H9 (cell line): ENCODE results near the gene ASPHD1. TPM values are rescaled to one million over a fixed set of nuclear protein-coding genes. Genes with fewer than 3 reads are reported as not detected.

Experiments used
- DNase-seq: peaks from one replicate; pipeline ENCODE4 v3.0.0-alpha.2; 2017
- H2AFZ ChIP-seq: one replicate; pipeline ENCODE4 v1.6.1; 2013; ENCODE audit warnings: mild to moderate bottlenecking, low read length, control low read depth, moderate library complexity
- H2AK5ac ChIP-seq: 2 replicates; pipeline ENCODE4 v1.6.1; 2013; ENCODE audit warnings: low read length, control low read depth, mixed read lengths; ENCODE audit not compliant: insufficient read length
- H2BK120ac ChIP-seq: one replicate; pipeline ENCODE4 v1.6.1; 2013; ENCODE audit warnings: low read depth, mild to moderate bottlenecking, low read length, control low read depth, inconsistent platforms; ENCODE audit not compliant: poor library complexity, severe bottlenecking
- H2BK12ac ChIP-seq: 2 replicates; pipeline ENCODE4 v1.6.1; 2013; ENCODE audit warnings: low read length, control low read depth, mixed read lengths, low read depth; ENCODE audit not compliant: insufficient read length
- H2BK15ac ChIP-seq: 2 replicates; pipeline ENCODE4 v1.6.1; 2013; ENCODE audit warnings: low read depth, low read length, control low read depth
- H2BK20ac ChIP-seq: one replicate; pipeline ENCODE4 v1.6.1; 2013; ENCODE audit warnings: low read depth, mild to moderate bottlenecking, low read length, control low read depth, inconsistent platforms; ENCODE audit not compliant: poor library complexity, severe bottlenecking
- H2BK5ac ChIP-seq: 2 replicates; pipeline ENCODE4 v1.6.1; 2013; ENCODE audit warnings: low read length, control low read depth, mixed read lengths; ENCODE audit not compliant: insufficient read length
- H3K14ac ChIP-seq: 2 replicates; pipeline ENCODE4 v1.6.1; 2013; ENCODE audit warnings: low read length, control low read depth; ENCODE audit not compliant: insufficient read depth
- H3K18ac ChIP-seq: 2 replicates; pipeline ENCODE4 v1.6.1; 2013; ENCODE audit warnings: low read depth, mild to moderate bottlenecking, mixed read lengths, low read length, control low read depth; ENCODE audit not compliant: insufficient read length
- H3K23ac ChIP-seq: 2 replicates; pipeline ENCODE4 v1.6.1; 2013; ENCODE audit warnings: low read length, control low read depth, mixed read lengths, low read depth; ENCODE audit not compliant: insufficient read length
- H3K23me2 ChIP-seq: 2 replicates; pipeline ENCODE4 v1.6.1; 2013; ENCODE audit warnings: low read depth, mild to moderate bottlenecking, mixed read lengths, low read length, control low read depth; ENCODE audit not compliant: insufficient read length, poor library complexity, severe bottlenecking
- H3K27ac ChIP-seq: 2 replicates; pipeline ENCODE4 v1.5.1; 2013; ENCODE audit warnings: low read length, control low read depth, mixed read lengths, low read depth; ENCODE audit not compliant: insufficient read length
- H3K27me3 ChIP-seq: 2 replicates; pipeline ENCODE4 v1.6.1; 2013; ENCODE audit warnings: low read length, control low read depth, inconsistent platforms; ENCODE audit not compliant: insufficient read depth
- H3K4ac ChIP-seq: 2 replicates; pipeline ENCODE4 v1.6.1; 2013; ENCODE audit warnings: low read depth, mild to moderate bottlenecking, control low read depth, inconsistent platforms, low read length, moderate library complexity
- H3K4me1 ChIP-seq: 2 replicates; pipeline ENCODE4 v1.6.1; 2013; ENCODE audit warnings: low read length, control low read depth, inconsistent platforms; ENCODE audit not compliant: insufficient read depth
- H3K4me2 ChIP-seq: 2 replicates; pipeline ENCODE4 v1.6.1; 2013; ENCODE audit warnings: low read length, control low read depth, mixed read lengths; ENCODE audit not compliant: insufficient read length, insufficient read depth
- H3K56ac ChIP-seq: 2 replicates; pipeline ENCODE4 v1.6.1; 2013; ENCODE audit warnings: low read depth, mild to moderate bottlenecking, mixed read lengths, low read length, control low read depth; ENCODE audit not compliant: insufficient read length
- H3K79me1 ChIP-seq: 2 replicates; pipeline ENCODE4 v1.6.1; 2013; ENCODE audit warnings: low read depth, mild to moderate bottlenecking, moderate library complexity, low read length, control low read depth, inconsistent platforms; ENCODE audit not compliant: insufficient read depth, poor library complexity, severe bottlenecking
- H3K79me2 ChIP-seq: 2 replicates; pipeline ENCODE4 v1.6.1; 2013; ENCODE audit warnings: low read length, control low read depth, inconsistent platforms; ENCODE audit not compliant: insufficient read depth
- H3K9ac ChIP-seq: 2 replicates; pipeline ENCODE4 v1.6.1; 2013; ENCODE audit warnings: low read length, control low read depth, mixed read lengths; ENCODE audit not compliant: insufficient read length; ENCODE audit errors: extremely low read depth
- H3K9me3 ChIP-seq: one replicate; pipeline ENCODE4 v1.6.1; 2013; ENCODE audit warnings: low read depth, low read length, inconsistent platforms; ENCODE audit not compliant: control insufficient read depth
- H3T11ph ChIP-seq: one replicate; pipeline ENCODE4 v1.6.1; 2013; ENCODE audit warnings: mild to moderate bottlenecking, low read length, control low read depth, inconsistent platforms
- H4K20me1 ChIP-seq: one replicate; pipeline ENCODE4 v1.6.1; 2013; ENCODE audit not compliant: control insufficient read depth, insufficient read length, insufficient read depth
- H4K5ac ChIP-seq: 2 replicates; pipeline ENCODE4 v1.6.1; 2013; ENCODE audit warnings: low read depth, mild to moderate bottlenecking, mixed read lengths, low read length, control low read depth; ENCODE audit not compliant: insufficient read length
- H4K8ac ChIP-seq: replicated peaks from 2 replicates; pipeline ENCODE4 v1.6.1; 2013; ENCODE audit warnings: low read length, control low read depth, mixed read lengths, low read depth; ENCODE audit not compliant: insufficient read length
- H4K91ac ChIP-seq: 2 replicates; pipeline ENCODE4 v1.6.1; 2013; ENCODE audit warnings: low read depth, mild to moderate bottlenecking, moderate library complexity, mixed read lengths, low read length, control low read depth; ENCODE audit not compliant: insufficient read length
- H3K27ac Mint-ChIP-seq, 3 experiments: 2 replicates in 2 of 3; 3 replicates in 1 of 3; pipeline ENCODE4 v1.8.0; 2020 to 2021; ENCODE audit warnings: mixed read lengths in 3 of 3, mild to moderate bottlenecking in 1 of 3, moderate library complexity in 1 of 3
- H3K27me3 Mint-ChIP-seq: 2 replicates; pipeline ENCODE4 v1.8.0; 2021; ENCODE audit warnings: low read depth, mild to moderate bottlenecking, moderate library complexity, mixed read lengths
- H3K36me3 Mint-ChIP-seq, 3 experiments: 2 replicates in 2 of 3; 3 replicates in 1 of 3; pipeline ENCODE4 v1.8.0; 2020 to 2021; ENCODE audit warnings: low read depth in 3 of 3, mixed read lengths in 3 of 3; ENCODE audit not compliant: insufficient read depth in 1 of 3
- H3K4me1 Mint-ChIP-seq, 2 experiments: 2 replicates each; pipeline ENCODE4 v1.8.0; 2020; ENCODE audit warnings: mixed read lengths in 2 of 2
- H3K4me3 Mint-ChIP-seq, 2 experiments: 2 replicates in 1 of 2; 3 replicates in 1 of 2; pipeline ENCODE4 v1.8.0; 2020 to 2021; ENCODE audit warnings: mild to moderate bottlenecking in 2 of 2, mixed read lengths in 2 of 2, moderate library complexity in 1 of 2
- H3K9me3 Mint-ChIP-seq, 2 experiments: 2 replicates in 1 of 2; 3 replicates in 1 of 2; pipeline ENCODE4 v1.8.0; 2020; ENCODE audit warnings: mild to moderate bottlenecking in 2 of 2, mixed read lengths in 2 of 2, moderate library complexity in 1 of 2
- CTCF ChIP-seq: fragments of 200-600 bp; sonication (generic); conservative IDR thresholded peaks from 3 replicates; pipeline ENCODE4 v1.8.0; 2021; ENCODE audit warnings: antibody characterized with exemption, mild to moderate bottlenecking
- WGBS: extraction: QIAGEN DNeasy Blood & Tissue Kit; methylation state at CpG from one replicate; pipeline ENCODE4 v1.1.7; 2013; ENCODE audit warnings: missing lambda C conversion rate, low lambda C conversion rate, mixed read lengths; ENCODE audit not compliant: insufficient read length; ENCODE audit errors: extremely low coverage; 5-methylcytosine and 5-hydroxymethylcytosine counted together
- total RNA-seq: library from RNA; stranded (reverse); gene quantifications from 2 replicates; pipeline ENCODE4 v1.2.1, GENCODE V29; 2021

ASPHD1 gene
- total RNA-seq, 1 experiment from 2014 or later, result 16.7 TPM

GRCh38 chr16:29892458-29892813 lies 7.9 kb upstream of the ASPHD1 start:
- H4K20me1 ChIP-seq, result no peaks in the 10 kb centered on the region
- H3K27me3 Mint-ChIP-seq, result no peaks in the 10 kb centered on the region
- H2BK120ac ChIP-seq, result no peak overlapping the region
- H4K8ac ChIP-seq, result no peak overlapping the region
- no peak overlapping the region; the same call in 1 of the 2 replicates for H3K14ac ChIP-seq
- no peak overlapping the region for H2BK20ac ChIP-seq
- H3K56ac ChIP-seq, result no peak overlapping the region
- H3K4me1 ChIP-seq, result no peaks in the 10 kb centered on the region; the same call in 1 of the 2 replicates
- H4K5ac ChIP-seq, result no peak overlapping the region
- H3K18ac ChIP-seq, result no peak overlapping the region
- H3K23me2 ChIP-seq, result no peaks in the 10 kb centered on the region
- no peak overlapping the region for H3K9ac ChIP-seq
- no peak overlapping the region for H2BK15ac ChIP-seq
- no peaks in the 10 kb centered on the region; a peak in 1 of 5 replicates for H3K9me3 Mint-ChIP-seq
- H3T11ph ChIP-seq, result no peak overlapping the region
- no peak overlapping the region for H2AK5ac ChIP-seq
- H3K4me1 Mint-ChIP-seq, result peaks cover 6 to 7% of the 10 kb centered on the region in 2 experiments
- DNase-seq, result no peak
- H3K23ac ChIP-seq, result no peak overlapping the region
- H2AFZ ChIP-seq, result no peak overlapping the region
- no peaks in the 10 kb centered on the region for H3K9me3 ChIP-seq
- H3K4me3 Mint-ChIP-seq, result no peak overlapping the region
- H3K79me1 ChIP-seq, result no peaks in the 10 kb centered on the region
- H3K4me2 ChIP-seq, result no peak overlapping the region
- no peak overlapping the region for H3K4ac ChIP-seq
- no peak overlapping the region for H4K91ac ChIP-seq
- H2BK12ac ChIP-seq, result no peak overlapping the region
- H2BK5ac ChIP-seq, result no peak overlapping the region
- H3K27ac ChIP-seq, result no peak overlapping the region
- H3K27ac Mint-ChIP-seq, result no peak overlapping the region
- no CpG with 5 or more reads among the region's 6 CpGs for WGBS
- H3K79me2 ChIP-seq, result no peaks in the 10 kb centered on the region
- H3K36me3 Mint-ChIP-seq, result peaks cover 9 to 34% (median 26%) of the 10 kb centered on the region in 3 experiments; a peak in 6 of 7 replicates
- H3K27me3 ChIP-seq, result no peaks in the 10 kb centered on the region
- TF ChIP-seq CTCF, result no peak
